PC-3 (cell line): ENCODE measurements around the gene BCAS3. TPM values are rescaled to one million over a fixed set of nuclear protein-coding genes. Genes with fewer than 3 reads are reported as not detected.
"Not testable (repeated sequence)": the region's sequence is repeated elsewhere in the genome, so short reads cannot be mapped to it uniquely, and the experiment has no call there.

Experiments used
- ATAC-seq: fragments of 200-7000 bp; cut with Tn5 transposase; 2 replicates; pipeline ENCODE4 v1.9.1; 2020; ENCODE audit warnings: mild to moderate bottlenecking, moderate library complexity
- BruUV-seq: library from RNA; stranded (reverse); fragments of 400-500 nt; replicated peaks from 2 replicates; lab custom pipeline; 2021; lab: Mats Ljungman, UMichigan
- CTCF ChIA-PET: fragments of 300-600 bp; sonication (Branson Sonifier 250); formaldehyde crosslinking; loops from one replicate; lab custom pipeline; 2022; ENCODE audit warnings: antibody characterized with exemption; lab: Charles Lee
- POLR2A ChIA-PET: fragments of 300-600 bp; sonication (Branson Sonifier 250); formaldehyde crosslinking; loops from one replicate; lab custom pipeline; 2022; ENCODE audit warnings: antibody characterized with exemption; ENCODE audit not compliant: unreplicated experiment; lab: Charles Lee
- DNase-seq: peaks from one replicate; pipeline ENCODE4 v3.0.0-alpha.2; 2015
- H2AFZ ChIP-seq: fragments of 300-600 bp; sonication (generic); 2 replicates; pipeline ENCODE4 v1.6.0; 2016; ENCODE audit warnings: antibody characterized with exemption, low read length
- H3F3A ChIP-seq: fragments of 300-600 bp; sonication (generic); one replicate; pipeline ENCODE4 v1.6.0; 2017; ENCODE audit warnings: antibody characterized with exemption, low read length, control low read depth, mild to moderate bottlenecking; ENCODE audit not compliant: unreplicated experiment
- H3K27ac ChIP-seq: fragments of 300-600 bp; sonication (generic); 2 replicates; pipeline ENCODE4 v1.5.1; 2016; ENCODE audit warnings: mild to moderate bottlenecking, low read length
- H3K27me3 ChIP-seq: fragments of 300-600 bp; sonication (generic); 2 replicates; pipeline ENCODE4 v1.6.1; 2016; ENCODE audit warnings: low read length, mixed read lengths
- H3K36me3 ChIP-seq: fragments of 300-600 bp; sonication (generic); 2 replicates; pipeline ENCODE4 v1.6.1; 2016; ENCODE audit warnings: low read depth, mixed run types, low read length, mixed read lengths
- H3K4me1 ChIP-seq: fragments of 300-600 bp; sonication (generic); 2 replicates; pipeline ENCODE4 v1.5.1; 2016; ENCODE audit warnings: low read length; ENCODE audit not compliant: insufficient read depth
- H3K4me2 ChIP-seq: fragments of 300-600 bp; sonication (generic); 2 replicates; pipeline ENCODE4 v1.6.0; 2016; ENCODE audit warnings: low read length
- H3K4me3 ChIP-seq: fragments of 300-600 bp; sonication (generic); 2 replicates; pipeline ENCODE4 v1.5.1; 2016; ENCODE audit warnings: mild to moderate bottlenecking, low read length, mixed read lengths
- H3K79me2 ChIP-seq: fragments of 300-600 bp; sonication (generic); 2 replicates; pipeline ENCODE4 v1.6.1; 2017; ENCODE audit warnings: low read length, mixed read lengths
- H3K9ac ChIP-seq: fragments of 300-600 bp; sonication (generic); 2 replicates; pipeline ENCODE4 v1.6.0; 2016; ENCODE audit warnings: mild to moderate bottlenecking, low read length
- H3K9me2 ChIP-seq: fragments of 300-600 bp; sonication (generic); replicated peaks from 2 replicates; pipeline ENCODE4 v1.6.1; 2016; ENCODE audit warnings: mixed run types, low read length, mixed read lengths
- H3K9me3 ChIP-seq: fragments of 300-600 bp; sonication (generic); 2 replicates; pipeline ENCODE4 v1.6.1; 2016; ENCODE audit warnings: low read length, mixed read lengths
- H4K20me1 ChIP-seq: fragments of 300-600 bp; sonication (generic); 2 replicates; pipeline ENCODE4 v1.6.1; 2016; ENCODE audit warnings: low read length, mixed read lengths
- EZH2 ChIP-seq: fragments of 300-600 bp; sonication (generic); IDR thresholded peaks from one replicate; pipeline ENCODE4 v1.6.1; 2017; ENCODE audit warnings: antibody characterized with exemption, mild to moderate bottlenecking, low read length; ENCODE audit not compliant: unreplicated experiment
- EZH2phosphoT487 ChIP-seq: fragments of 300-600 bp; sonication (generic); IDR thresholded peaks from 2 replicates; pipeline ENCODE4 v1.6.1; 2018; ENCODE audit warnings: mild to moderate bottlenecking, antibody characterized with exemption, low read length, borderline replicate concordance
- intact Hi-C: fragments of 100-400 bp; cut with micrococcal nuclease; formaldehyde crosslinking; loops from 2 replicates; pipeline ENCODE4 v1.9.0; 2023
- total RNA-seq: library from RNA; depleted of rRNA; stranded (reverse); fragments of >200 nt; gene quantifications from 2 replicates; pipeline ENCODE4 v1.2.3, GENCODE V29; 2014
- TF ChIP-seq, protein P1 (sequence below): fragments of 300-600 bp; sonication (generic); conservative IDR thresholded peaks from 2 replicates; pipeline ENCODE4 v1.5.1; 2017; ENCODE audit warnings: antibody characterized with exemption, low read depth, mild to moderate bottlenecking, low read length

BCAS3 gene
- total RNA-seq, 1 experiment from 2014 or later: 25.9 TPM

DNA sequence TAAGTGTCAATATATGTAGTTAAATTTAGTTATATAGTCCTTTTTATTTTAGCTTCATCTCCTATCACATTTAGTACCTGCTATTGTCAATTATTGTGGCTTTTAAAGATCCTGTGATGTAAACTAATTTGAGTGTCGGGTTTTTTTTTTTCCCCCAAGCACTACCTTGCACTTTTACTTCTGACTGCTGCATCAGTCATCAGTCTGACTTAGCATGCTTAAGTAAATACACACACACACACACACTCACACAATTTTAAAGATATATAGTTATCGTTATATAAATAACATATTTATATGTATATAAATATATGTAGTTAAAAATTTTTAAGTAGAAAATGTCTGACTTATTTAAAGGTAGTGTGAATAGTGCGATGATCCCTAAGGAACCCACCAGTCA is 127.2 kb downstream of the BCAS3 start:
- H3K4me1 ChIP-seq: peaks cover 8% of the 10 kb centered on the region; the same call in 1 of the 2 replicates
- H3K9me3 ChIP-seq: no peaks in the 10 kb centered on the region
- ChIA-PET CTCF (no interaction called here), POLR2A (no interaction called here)
- H3K4me3 ChIP-seq: no peak overlapping the region
- no peaks in the 10 kb centered on the region for H3K79me2 ChIP-seq
- no peak overlapping the region for H3K9ac ChIP-seq
- no peaks in the 10 kb centered on the region for H3F3A ChIP-seq
- DNase-seq: peak; percentile 71
- TF ChIP-seq, protein P1, sequence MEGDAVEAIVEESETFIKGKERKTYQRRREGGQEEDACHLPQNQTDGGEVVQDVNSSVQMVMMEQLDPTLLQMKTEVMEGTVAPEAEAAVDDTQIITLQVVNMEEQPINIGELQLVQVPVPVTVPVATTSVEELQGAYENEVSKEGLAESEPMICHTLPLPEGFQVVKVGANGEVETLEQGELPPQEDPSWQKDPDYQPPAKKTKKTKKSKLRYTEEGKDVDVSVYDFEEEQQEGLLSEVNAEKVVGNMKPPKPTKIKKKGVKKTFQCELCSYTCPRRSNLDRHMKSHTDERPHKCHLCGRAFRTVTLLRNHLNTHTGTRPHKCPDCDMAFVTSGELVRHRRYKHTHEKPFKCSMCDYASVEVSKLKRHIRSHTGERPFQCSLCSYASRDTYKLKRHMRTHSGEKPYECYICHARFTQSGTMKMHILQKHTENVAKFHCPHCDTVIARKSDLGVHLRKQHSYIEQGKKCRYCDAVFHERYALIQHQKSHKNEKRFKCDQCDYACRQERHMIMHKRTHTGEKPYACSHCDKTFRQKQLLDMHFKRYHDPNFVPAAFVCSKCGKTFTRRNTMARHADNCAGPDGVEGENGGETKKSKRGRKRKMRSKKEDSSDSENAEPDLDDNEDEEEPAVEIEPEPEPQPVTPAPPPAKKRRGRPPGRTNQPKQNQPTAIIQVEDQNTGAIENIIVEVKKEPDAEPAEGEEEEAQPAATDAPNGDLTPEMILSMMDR: no peak
- TF ChIP-seq EZH2 (no peak), EZH2phosphoT487 (no peak)
- no peaks in the 10 kb centered on the region for H3K36me3 ChIP-seq
- BruUV-seq: no TSS peak
- no peak overlapping the region for H3K27ac ChIP-seq
- peak; percentile 81 for ATAC-seq
- no peaks in the 10 kb centered on the region for H3K27me3 ChIP-seq
- no peak overlapping the region for H3K4me2 ChIP-seq
- H3K9me2 ChIP-seq: no peaks in the 10 kb centered on the region
- no peak overlapping the region for H2AFZ ChIP-seq
- H4K20me1 ChIP-seq: no peaks in the 10 kb centered on the region
- intact Hi-C loops: no loop called here

GRCh38 chr17:60809421-60809820 is 131.8 kb downstream of the BCAS3 start:
- Histone ChIP-seq H3K4me1 (peaks cover 7% of the 10 kb centered on the region; the same call in 1 of the 2 replicates), H3K4me3 (no peak overlapping the region), H3K79me2 (no peaks in the 10 kb centered on the region), H3K27me3 (no peaks in the 10 kb centered on the region), H3K9me2 (no peaks in the 10 kb centered on the region), H3K9ac (no peak overlapping the region), H3F3A (no peaks in the 10 kb centered on the region), H4K20me1 (no peaks in the 10 kb centered on the region), H3K4me2 (no peak overlapping the region), H3K36me3 (no peaks in the 10 kb centered on the region), H3K27ac (no peak overlapping the region), H3K9me3 (no peaks in the 10 kb centered on the region), H2AFZ (no peak overlapping the region)
- BruUV-seq: no TSS peak
- intact Hi-C loops: no loop called here
- DNase-seq (no peak), ATAC-seq (no peak)
- ChIA-PET CTCF (no interaction called here), POLR2A (no interaction called here)
- TF ChIP-seq EZH2 (no peak), EZH2phosphoT487 (no peak)
- TF ChIP-seq, protein P1: no peak

DNA sequence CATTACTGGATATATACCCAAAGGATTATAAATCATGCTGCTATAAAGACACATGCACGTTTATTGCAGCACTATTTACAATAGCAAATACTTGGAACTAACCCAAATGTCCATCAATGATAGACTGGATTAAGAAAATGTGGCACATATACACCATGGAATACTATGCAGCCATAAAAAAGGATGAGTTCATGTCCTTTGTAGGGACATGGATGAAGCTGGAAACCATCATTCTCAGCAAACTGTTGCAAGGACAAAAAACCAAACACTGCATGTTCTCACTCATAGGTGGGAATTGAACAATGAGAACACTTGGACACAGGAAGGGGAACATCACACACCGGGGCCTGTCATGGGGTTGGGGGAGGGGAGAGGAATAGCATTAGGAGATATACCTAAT is 137.3 kb downstream of the BCAS3 start:
- H2AFZ ChIP-seq, BruUV-seq, H3K9ac ChIP-seq, H3K4me2 ChIP-seq, H3K4me3 ChIP-seq, H3K27ac ChIP-seq, H3K79me2 ChIP-seq, H3K9me2 ChIP-seq, H4K20me1 ChIP-seq, H3K9me3 ChIP-seq, intact Hi-C loops, DNase-seq, H3K27me3 ChIP-seq, CTCF ChIA-PET, H3F3A ChIP-seq, ATAC-seq, H3K36me3 ChIP-seq, POLR2A ChIA-PET: not testable (repeated sequence)
- H3K4me1 ChIP-seq: peaks cover 14% of the 10 kb centered on the region
